ENCODE measurements around the gene CLK4. TPM values are rescaled to one million over a fixed set of nuclear protein-coding genes. Genes with fewer than 3 reads are reported as not detected.

The CLK4 gene
- total and polyA plus RNA-seq, 5 donors from 2014 or later: 12.5 to 86.4 (median 19.1) TPM

- peaks cover 0 to 2% (median 0%) of the 10 kb centered on the region in 7 donors for H3K9me3 Mint-ChIP-seq
- no peak overlapping the region for H3K27ac ChIP-seq (ENCODE audit: insufficient read depth, low read length, poor library complexity, severe bottlenecking)
- no peaks in the 10 kb centered on the region for H3K36me3 ChIP-seq (ENCODE audit: control insufficient read depth, insufficient read depth, low read length)
- H3K4me3 Mint-ChIP-seq: no peak overlapping the region
- ATAC-seq (ENCODE audit: low read depth in 2 of 2) (no peak), DNase-seq (no peak)
- no peaks in the 10 kb centered on the region for H3K9me3 ChIP-seq (ENCODE audit: control insufficient read depth in 2 of 2, low read length in 2 of 2)
- no peak overlapping the region for H3K4me3 ChIP-seq (ENCODE audit: low read depth, low read length)
- no peaks in the 10 kb centered on the region for H3K4me1 Mint-ChIP-seq
- H3K27ac Mint-ChIP-seq: no peak overlapping the region
- H3K36me3 Mint-ChIP-seq: no peaks in the 10 kb centered on the region
- no peaks in the 10 kb centered on the region for H3K4me1 ChIP-seq (ENCODE audit: control insufficient read depth, insufficient read depth, low read length, poor library complexity, severe bottlenecking)
- no peaks in the 10 kb centered on the region for H3K27me3 ChIP-seq (ENCODE audit: control insufficient read depth, insufficient read depth, low read length)
- no peaks in the 10 kb centered on the region for H3K27me3 Mint-ChIP-seq
These were observed 41.7 kb upstream of the CLK4 start for GRCh38 chr5:178668579-178668978.

GRCh38 chr5:178667688-178668087 lies 40.8 kb upstream of the CLK4 start:
- no peak for DNase-seq

GRCh38 chr5:178667101-178667500 lies 40.3 kb upstream of the CLK4 start:
- no peak overlapping the region for H3K27ac ChIP-seq (ENCODE audit: insufficient read depth, low read length, poor library complexity, severe bottlenecking)
- H3K4me1 ChIP-seq (ENCODE audit: control insufficient read depth, insufficient read depth, low read length, poor library complexity, severe bottlenecking): no peaks in the 10 kb centered on the region
- H3K9me3 ChIP-seq (ENCODE audit: control insufficient read depth in 2 of 2, low read length in 2 of 2): no peaks in the 10 kb centered on the region
- ATAC-seq (ENCODE audit: low read depth in 2 of 2) (no peak), DNase-seq (no peak)
- H3K4me3 Mint-ChIP-seq: no peak overlapping the region
- peaks cover 0 to 2% (median 0%) of the 10 kb centered on the region in 7 donors for H3K9me3 Mint-ChIP-seq
- H3K4me1 Mint-ChIP-seq: no peaks in the 10 kb centered on the region
- H3K4me3 ChIP-seq (ENCODE audit: low read depth, low read length): no peak overlapping the region
- no peaks in the 10 kb centered on the region for H3K36me3 Mint-ChIP-seq
- no peak overlapping the region for H3K27ac Mint-ChIP-seq
- H3K27me3 Mint-ChIP-seq: no peaks in the 10 kb centered on the region
- H3K27me3 ChIP-seq (ENCODE audit: control insufficient read depth, insufficient read depth, low read length): no peaks in the 10 kb centered on the region
- no peaks in the 10 kb centered on the region for H3K36me3 ChIP-seq (ENCODE audit: control insufficient read depth, insufficient read depth, low read length)

More at GRCh38 chr5:178667688-178668087, 40.8 kb upstream of the CLK4 start:
- Mint-ChIP-seq H3K4me1 (no peaks in the 10 kb centered on the region), H3K4me3 (no peak overlapping the region), H3K9me3 (peaks cover 0 to 2% (median 0%) of the 10 kb centered on the region in 7 donors), H3K36me3 (no peaks in the 10 kb centered on the region), H3K27ac (no peak overlapping the region), H3K27me3 (no peaks in the 10 kb centered on the region)
- H3K36me3 ChIP-seq (ENCODE audit: control insufficient read depth, insufficient read depth, low read length): no peaks in the 10 kb centered on the region
- no peaks in the 10 kb centered on the region for H3K9me3 ChIP-seq (ENCODE audit: control insufficient read depth in 2 of 2, low read length in 2 of 2)
- ATAC-seq (ENCODE audit: low read depth in 2 of 2): no peak
- H3K4me3 ChIP-seq (ENCODE audit: low read depth, low read length): no peak overlapping the region
- H3K27ac ChIP-seq (ENCODE audit: insufficient read depth, low read length, poor library complexity, severe bottlenecking): no peak overlapping the region
- no peaks in the 10 kb centered on the region for H3K4me1 ChIP-seq (ENCODE audit: control insufficient read depth, insufficient read depth, low read length, poor library complexity, severe bottlenecking)
- H3K27me3 ChIP-seq (ENCODE audit: control insufficient read depth, insufficient read depth, low read length): no peaks in the 10 kb centered on the region

- Histone ChIP-seq H3K36me3 (ENCODE audit: control insufficient read depth, insufficient read depth, low read length) (no peaks in the 10 kb centered on the region), H3K27ac (ENCODE audit: insufficient read depth, low read length, poor library complexity, severe bottlenecking) (no peak overlapping the region), H3K4me3 (ENCODE audit: low read depth, low read length) (no peak overlapping the region), H3K4me1 (ENCODE audit: control insufficient read depth, insufficient read depth, low read length, poor library complexity, severe bottlenecking) (no peaks in the 10 kb centered on the region), H3K27me3 (ENCODE audit: control insufficient read depth, insufficient read depth, low read length) (no peaks in the 10 kb centered on the region), H3K9me3 (ENCODE audit: control insufficient read depth in 2 of 2, low read length in 2 of 2) (no peaks in the 10 kb centered on the region)
- peaks cover 0 to 6% (median 0%) of the 10 kb centered on the region in 7 donors for H3K9me3 Mint-ChIP-seq
- no peak overlapping the region for H3K27ac Mint-ChIP-seq
- H3K36me3 Mint-ChIP-seq: no peaks in the 10 kb centered on the region
- H3K27me3 Mint-ChIP-seq: no peaks in the 10 kb centered on the region
- no peak overlapping the region for H3K4me3 Mint-ChIP-seq
- no peaks in the 10 kb centered on the region for H3K4me1 Mint-ChIP-seq
- no peak for ATAC-seq (ENCODE audit: low read depth in 2 of 2)
- no peak for DNase-seq
These were observed 37.3 kb upstream of the CLK4 start for GRCh38 chr5:178664141-178664540.

- Mint-ChIP-seq H3K36me3 (no peaks in the 10 kb centered on the region), H3K4me1 (no peaks in the 10 kb centered on the region), H3K27me3 (no peaks in the 10 kb centered on the region), H3K9me3 (peaks cover 0 to 6% (median 0%) of the 10 kb centered on the region in 7 donors), H3K27ac (no peak overlapping the region), H3K4me3 (no peak overlapping the region)
- DNase-seq (no peak), ATAC-seq (ENCODE audit: low read depth in 2 of 2) (no peak)
- H3K36me3 ChIP-seq (ENCODE audit: control insufficient read depth, insufficient read depth, low read length): no peaks in the 10 kb centered on the region
- H3K9me3 ChIP-seq (ENCODE audit: control insufficient read depth in 2 of 2, low read length in 2 of 2): no peaks in the 10 kb centered on the region
- no peaks in the 10 kb centered on the region for H3K4me1 ChIP-seq (ENCODE audit: control insufficient read depth, insufficient read depth, low read length, poor library complexity, severe bottlenecking)
- H3K27me3 ChIP-seq (ENCODE audit: control insufficient read depth, insufficient read depth, low read length): no peaks in the 10 kb centered on the region
- H3K27ac ChIP-seq (ENCODE audit: insufficient read depth, low read length, poor library complexity, severe bottlenecking): no peak overlapping the region
- no peak overlapping the region for H3K4me3 ChIP-seq (ENCODE audit: low read depth, low read length)
These were observed 35.7 kb upstream of the CLK4 start for GRCh38 chr5:178662541-178662860.

- H3K9me3 ChIP-seq (ENCODE audit: control insufficient read depth in 2 of 2, low read length in 2 of 2): no peaks in the 10 kb centered on the region
- Mint-ChIP-seq H3K27me3 (no peaks in the 10 kb centered on the region), H3K9me3 (peaks cover 0 to 6% (median 0%) of the 10 kb centered on the region in 7 donors), H3K4me3 (no peak overlapping the region), H3K4me1 (no peaks in the 10 kb centered on the region), H3K27ac (no peak overlapping the region), H3K36me3 (no peaks in the 10 kb centered on the region)
- no peak for ATAC-seq (ENCODE audit: low read depth in 2 of 2)
- H3K27me3 ChIP-seq (ENCODE audit: control insufficient read depth, insufficient read depth, low read length): no peaks in the 10 kb centered on the region
- DNase-seq: no peak
- no peak overlapping the region for H3K4me3 ChIP-seq (ENCODE audit: low read depth, low read length)
- H3K36me3 ChIP-seq (ENCODE audit: control insufficient read depth, insufficient read depth, low read length): no peaks in the 10 kb centered on the region
- H3K27ac ChIP-seq (ENCODE audit: insufficient read depth, low read length, poor library complexity, severe bottlenecking): no peak overlapping the region
- no peaks in the 10 kb centered on the region for H3K4me1 ChIP-seq (ENCODE audit: control insufficient read depth, insufficient read depth, low read length, poor library complexity, severe bottlenecking)
These were observed 35.1 kb upstream of the CLK4 start for GRCh38 chr5:178661836-178662540.

- Mint-ChIP-seq H3K4me3 (no peak overlapping the region), H3K27me3 (no peaks in the 10 kb centered on the region), H3K36me3 (no peaks in the 10 kb centered on the region), H3K9me3 (peaks cover 0 to 11% (median 4%) of the 10 kb centered on the region in 7 donors), H3K27ac (no peak overlapping the region), H3K4me1 (no peaks in the 10 kb centered on the region)
- Histone ChIP-seq H3K27ac (ENCODE audit: insufficient read depth, low read length, poor library complexity, severe bottlenecking) (no peak overlapping the region), H3K4me3 (ENCODE audit: low read depth, low read length) (no peak overlapping the region), H3K27me3 (ENCODE audit: control insufficient read depth, insufficient read depth, low read length) (no peaks in the 10 kb centered on the region), H3K4me1 (ENCODE audit: control insufficient read depth, insufficient read depth, low read length, poor library complexity, severe bottlenecking) (no peaks in the 10 kb centered on the region), H3K36me3 (ENCODE audit: control insufficient read depth, insufficient read depth, low read length) (no peaks in the 10 kb centered on the region), H3K9me3 (ENCODE audit: control insufficient read depth in 2 of 2, low read length in 2 of 2) (no peaks in the 10 kb centered on the region)
- ATAC-seq (ENCODE audit: low read depth in 2 of 2) (no peak), DNase-seq (no peak)
These were observed 24.4 kb upstream of the CLK4 start for GRCh38 chr5:178651046-178651810.

- Histone ChIP-seq H3K4me1 (ENCODE audit: control insufficient read depth, insufficient read depth, low read length, poor library complexity, severe bottlenecking) (no peaks in the 10 kb centered on the region), H3K36me3 (ENCODE audit: control insufficient read depth, insufficient read depth, low read length) (no peaks in the 10 kb centered on the region), H3K27me3 (ENCODE audit: control insufficient read depth, insufficient read depth, low read length) (no peaks in the 10 kb centered on the region), H3K4me3 (ENCODE audit: low read depth, low read length) (no peak overlapping the region), H3K27ac (ENCODE audit: insufficient read depth, low read length, poor library complexity, severe bottlenecking) (no peak overlapping the region), H3K9me3 (ENCODE audit: control insufficient read depth in 2 of 2, low read length in 2 of 2) (no peaks in the 10 kb centered on the region)
- H3K27me3 Mint-ChIP-seq: peaks cover 4% of the 10 kb centered on the region
- H3K4me3 Mint-ChIP-seq: no peak overlapping the region
- ATAC-seq (ENCODE audit: low read depth in 2 of 2) (no peak), DNase-seq (no peak)
- H3K36me3 Mint-ChIP-seq: no peaks in the 10 kb centered on the region
- H3K4me1 Mint-ChIP-seq: no peaks in the 10 kb centered on the region
- H3K27ac Mint-ChIP-seq: no peak overlapping the region
- peaks cover 0 to 15% (median 4%) of the 10 kb centered on the region in 7 donors for H3K9me3 Mint-ChIP-seq
These were observed 23.4 kb upstream of the CLK4 start for GRCh38 chr5:178650214-178650613.
